Measurements from ENCODE around the gene SKI.

Gene SKI

DNA sequence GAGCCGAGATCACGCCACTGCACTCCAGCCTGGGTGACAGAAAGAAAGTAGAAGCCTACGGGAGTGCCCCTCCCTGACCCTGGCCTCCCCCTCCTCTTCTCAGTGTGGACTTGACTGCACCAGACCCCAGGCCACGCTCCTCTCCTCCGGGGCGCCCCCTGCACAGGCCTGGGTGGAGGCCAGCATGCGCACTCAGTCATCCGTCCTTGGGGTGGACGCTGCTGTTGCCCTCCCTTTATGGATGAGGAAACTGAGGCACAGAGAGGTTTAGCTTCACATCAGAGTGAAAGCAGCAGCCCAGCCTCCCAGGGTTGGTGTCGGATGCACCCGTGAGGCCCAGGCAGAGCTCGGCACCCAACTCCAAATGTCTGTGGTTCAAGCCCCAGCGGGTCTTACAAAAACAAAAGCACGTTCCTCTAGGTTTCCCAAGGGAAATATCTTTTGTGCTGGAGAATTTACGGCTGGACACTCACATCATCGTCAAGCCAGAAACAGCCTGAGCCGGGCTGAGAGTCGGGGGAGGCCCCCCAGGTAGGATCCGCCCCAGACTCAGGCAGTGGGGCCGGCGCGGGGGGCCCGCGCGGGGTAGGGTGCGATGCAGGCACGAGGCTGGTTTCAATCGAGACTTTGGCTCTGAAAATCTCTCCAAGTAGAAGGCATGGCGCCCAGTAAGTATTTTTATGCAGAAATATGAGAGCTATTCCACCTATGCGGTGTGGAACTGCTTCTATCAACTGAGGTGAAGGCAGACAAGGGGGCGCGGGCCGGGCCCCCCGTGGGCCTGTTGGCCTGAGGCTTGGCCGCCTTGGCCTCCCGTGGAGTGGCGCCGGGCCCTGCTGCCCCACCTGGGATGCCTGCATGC, 126.6 kb downstream of the SKI start:
- H3K4me2 ChIP-seq (ENCODE audit: low read length): no peak overlapping the region
- no peaks in the 10 kb centered on the region for H3K27me3 ChIP-seq (ENCODE audit: control insufficient read depth, low read length)

DNA sequence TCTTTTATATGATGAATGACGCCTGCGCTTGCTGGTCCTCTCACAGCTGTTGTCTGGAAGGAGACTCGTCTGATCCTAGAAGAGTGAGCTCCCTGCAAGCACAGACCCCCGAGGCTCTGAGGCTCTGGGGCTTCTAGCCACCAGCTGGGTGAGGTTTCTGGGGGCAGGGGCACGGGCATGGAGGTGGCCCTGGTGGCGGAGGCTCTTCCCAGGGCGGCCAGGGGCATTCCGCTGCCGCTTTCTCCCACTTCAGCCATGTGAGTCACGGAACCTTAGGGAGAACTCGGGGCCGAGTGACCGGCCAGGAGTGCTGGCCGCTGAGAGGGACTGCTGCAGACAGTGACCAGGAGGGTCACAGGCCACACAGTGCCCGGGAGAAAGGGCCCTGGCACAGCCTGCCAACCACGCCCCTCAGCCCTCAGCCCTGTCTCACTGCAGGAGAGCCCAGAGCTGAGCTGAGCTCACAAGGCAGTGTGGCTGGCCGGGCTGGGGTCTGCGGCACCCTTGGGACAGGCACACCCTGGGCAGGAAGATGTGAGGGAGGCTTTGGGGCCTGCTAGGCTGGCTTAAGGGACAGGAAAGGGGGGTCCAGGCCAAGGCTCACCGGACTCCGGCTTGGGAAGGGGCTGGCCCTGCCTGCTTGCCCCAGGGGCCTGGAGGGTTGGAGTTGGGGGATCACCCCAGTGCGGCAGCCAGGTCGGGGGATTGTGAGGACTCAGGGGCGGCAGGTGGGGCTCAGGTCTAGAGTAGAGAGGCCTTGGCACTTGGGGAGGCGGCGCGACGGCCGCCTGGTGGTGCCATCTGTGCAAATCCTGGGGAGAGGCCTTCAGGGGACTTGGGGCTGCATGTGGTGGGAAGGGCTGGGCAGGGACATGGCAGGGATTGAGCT, 127.5 kb downstream of the SKI start:
- Histone ChIP-seq H3K27ac (ENCODE audit: low read depth, low read length) (no peak overlapping the region), H3K79me2 (ENCODE audit: control insufficient read depth, low read length) (no peaks in the 10 kb centered on the region), H3K9me2 (replicated peaks; ENCODE audit: control insufficient read depth, low read length) (no peaks in the 10 kb centered on the region), H3K9me3 (ENCODE audit: control insufficient read depth, insufficient read depth, low read length) (no peaks in the 10 kb centered on the region), H3K4me2 (ENCODE audit: low read length) (no peak overlapping the region), H3K36me3 (ENCODE audit: control insufficient read depth, low read length) (no peaks in the 10 kb centered on the region), H3K4me1 (ENCODE audit: control insufficient read depth, low read length) (no peaks in the 10 kb centered on the region), H3K27me3 (ENCODE audit: control insufficient read depth, low read length) (no peaks in the 10 kb centered on the region), H3K4me3 (ENCODE audit: low read length) (no peak overlapping the region), H4K20me1 (ENCODE audit: control insufficient read depth, insufficient read depth, low read depth, low read length) (no peaks in the 10 kb centered on the region), H3F3A (ENCODE audit: control insufficient read depth, insufficient read depth) (no peaks in the 10 kb centered on the region)
- TF ChIP-seq, protein P1, sequence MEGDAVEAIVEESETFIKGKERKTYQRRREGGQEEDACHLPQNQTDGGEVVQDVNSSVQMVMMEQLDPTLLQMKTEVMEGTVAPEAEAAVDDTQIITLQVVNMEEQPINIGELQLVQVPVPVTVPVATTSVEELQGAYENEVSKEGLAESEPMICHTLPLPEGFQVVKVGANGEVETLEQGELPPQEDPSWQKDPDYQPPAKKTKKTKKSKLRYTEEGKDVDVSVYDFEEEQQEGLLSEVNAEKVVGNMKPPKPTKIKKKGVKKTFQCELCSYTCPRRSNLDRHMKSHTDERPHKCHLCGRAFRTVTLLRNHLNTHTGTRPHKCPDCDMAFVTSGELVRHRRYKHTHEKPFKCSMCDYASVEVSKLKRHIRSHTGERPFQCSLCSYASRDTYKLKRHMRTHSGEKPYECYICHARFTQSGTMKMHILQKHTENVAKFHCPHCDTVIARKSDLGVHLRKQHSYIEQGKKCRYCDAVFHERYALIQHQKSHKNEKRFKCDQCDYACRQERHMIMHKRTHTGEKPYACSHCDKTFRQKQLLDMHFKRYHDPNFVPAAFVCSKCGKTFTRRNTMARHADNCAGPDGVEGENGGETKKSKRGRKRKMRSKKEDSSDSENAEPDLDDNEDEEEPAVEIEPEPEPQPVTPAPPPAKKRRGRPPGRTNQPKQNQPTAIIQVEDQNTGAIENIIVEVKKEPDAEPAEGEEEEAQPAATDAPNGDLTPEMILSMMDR (IDR thresholded peaks at IDR 0.05; ENCODE audit: low read depth, low read length, poor library complexity, severe bottlenecking): no peak
- no peak for TF ChIP-seq EZH2phosphoT487 (IDR thresholded peaks at IDR 0.05; ENCODE audit: borderline replicate concordance, low read length)

More for the DNA sequence above, 126.6 kb downstream of the SKI start:
- Histone ChIP-seq H3K79me2 (ENCODE audit: control insufficient read depth, low read length) (no peaks in the 10 kb centered on the region), H3F3A (ENCODE audit: control insufficient read depth, insufficient read depth) (no peaks in the 10 kb centered on the region; the same call in 1 of the 2 replicates), H3K9me2 (replicated peaks; ENCODE audit: control insufficient read depth, low read length) (no peaks in the 10 kb centered on the region), H3K27ac (ENCODE audit: low read depth, low read length) (no peak overlapping the region), H3K4me3 (ENCODE audit: low read length) (no peak overlapping the region), H3K9me3 (ENCODE audit: control insufficient read depth, insufficient read depth, low read length) (no peaks in the 10 kb centered on the region), H3K4me1 (ENCODE audit: control insufficient read depth, low read length) (no peaks in the 10 kb centered on the region), H3K36me3 (ENCODE audit: control insufficient read depth, low read length) (no peaks in the 10 kb centered on the region), H4K20me1 (ENCODE audit: control insufficient read depth, insufficient read depth, low read depth, low read length) (no peaks in the 10 kb centered on the region)
- TF ChIP-seq, protein P1 (IDR thresholded peaks at IDR 0.05; ENCODE audit: low read depth, low read length, poor library complexity, severe bottlenecking): no peak
- TF ChIP-seq EZH2phosphoT487 (IDR thresholded peaks at IDR 0.05; ENCODE audit: borderline replicate concordance, low read length): no peak

- Histone ChIP-seq H3K36me3 (ENCODE audit: control insufficient read depth, low read length) (no peaks in the 10 kb centered on the region), H4K20me1 (ENCODE audit: control insufficient read depth, insufficient read depth, low read depth, low read length) (no peaks in the 10 kb centered on the region), H3K9me3 (ENCODE audit: control insufficient read depth, insufficient read depth, low read length) (no peaks in the 10 kb centered on the region), H3K9me2 (replicated peaks; ENCODE audit: control insufficient read depth, low read length) (no peaks in the 10 kb centered on the region), H3K4me1 (ENCODE audit: control insufficient read depth, low read length) (no peaks in the 10 kb centered on the region), H3K79me2 (ENCODE audit: control insufficient read depth, low read length) (no peaks in the 10 kb centered on the region), H3K4me3 (ENCODE audit: low read length) (no peak overlapping the region), H3F3A (ENCODE audit: control insufficient read depth, insufficient read depth) (no peaks in the 10 kb centered on the region), H3K27ac (ENCODE audit: low read depth, low read length) (no peak overlapping the region), H3K4me2 (ENCODE audit: low read length) (no peak overlapping the region), H3K27me3 (ENCODE audit: control insufficient read depth, low read length) (no peaks in the 10 kb centered on the region)
- TF ChIP-seq, protein P1 (IDR thresholded peaks at IDR 0.05; ENCODE audit: low read depth, low read length, poor library complexity, severe bottlenecking): no peak
- no peak for TF ChIP-seq EZH2phosphoT487 (IDR thresholded peaks at IDR 0.05; ENCODE audit: borderline replicate concordance, low read length)
Observed at GRCh38 chr1:2356401-2356800, 128.3 kb downstream of the SKI start.
